HG02798 (cell line): Measurements from ENCODE around the gene VAV3.
"Not testable (repeated sequence)": the region's sequence is repeated elsewhere in the genome, so short reads cannot be mapped to it uniquely, and the experiment has no call there.

Experiments
- ATAC-seq: cut with Tn5 transposase; IDR thresholded peaks from one replicate; pipeline ENCODE4 v1.9.1; 2021; ENCODE audit warnings: mild to moderate bottlenecking; ENCODE audit not compliant: unreplicated experiment, poor library complexity

VAV3 gene

DNA sequence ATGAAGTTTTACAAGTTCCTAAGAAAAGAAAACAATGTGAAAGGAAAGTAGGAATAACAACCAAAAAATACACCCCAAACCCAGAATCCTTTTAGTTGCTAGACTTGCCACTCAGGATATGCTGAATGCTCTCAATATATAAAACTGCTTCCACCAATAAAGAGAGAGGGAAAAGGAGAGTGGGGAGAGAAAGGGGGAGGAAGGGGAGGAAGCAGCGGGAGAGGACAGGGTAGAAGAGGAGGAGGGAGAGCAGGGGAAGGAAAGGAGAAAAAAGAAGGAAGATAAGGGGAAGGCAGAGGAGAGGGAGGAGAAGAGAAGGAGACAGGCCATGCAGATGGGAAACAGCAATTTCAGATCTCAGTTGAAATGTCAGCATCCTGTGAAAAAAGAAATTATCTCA lies 198.4 kb downstream of the VAV3 start:
- ATAC-seq = no peak

DNA sequence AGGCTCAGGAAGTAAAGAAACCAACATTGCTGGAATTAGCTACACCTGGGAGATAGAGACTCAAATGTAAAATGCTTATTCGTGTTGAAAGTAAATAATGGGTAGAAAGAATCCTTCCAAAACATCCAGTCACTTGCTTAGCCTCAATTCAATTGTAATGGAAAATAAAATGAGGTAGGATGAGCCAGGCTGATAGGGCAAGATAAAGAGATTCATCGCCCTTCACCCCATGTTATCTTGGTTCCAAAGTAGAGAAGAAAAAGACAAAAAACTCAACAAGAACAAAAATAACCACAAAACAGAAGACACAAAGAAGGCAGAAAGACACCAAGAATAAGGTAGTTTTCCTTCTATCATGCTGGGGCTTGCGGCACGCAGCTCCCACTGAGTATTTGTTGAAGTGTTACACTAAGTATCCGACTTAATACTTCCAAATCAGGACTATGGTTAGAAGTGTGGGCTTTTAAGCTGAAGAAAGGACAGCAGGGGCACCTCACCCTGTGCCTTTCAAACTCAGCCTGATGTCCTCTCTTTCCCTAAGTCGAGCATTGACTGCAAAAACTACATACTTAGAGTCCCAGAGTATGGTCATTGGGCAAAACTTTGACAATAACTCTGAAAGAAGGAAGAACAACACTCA lies 202.1 kb downstream of the VAV3 start:
- ATAC-seq = no peak

- no peak for ATAC-seq
Observed at GRCh38 chr1:107760065-107760464, 204.9 kb downstream of the VAV3 start.

- ATAC-seq = peak; percentile 53
Observed at GRCh38 chr1:107750364-107750959, 214.5 kb downstream of the VAV3 start.

DNA sequence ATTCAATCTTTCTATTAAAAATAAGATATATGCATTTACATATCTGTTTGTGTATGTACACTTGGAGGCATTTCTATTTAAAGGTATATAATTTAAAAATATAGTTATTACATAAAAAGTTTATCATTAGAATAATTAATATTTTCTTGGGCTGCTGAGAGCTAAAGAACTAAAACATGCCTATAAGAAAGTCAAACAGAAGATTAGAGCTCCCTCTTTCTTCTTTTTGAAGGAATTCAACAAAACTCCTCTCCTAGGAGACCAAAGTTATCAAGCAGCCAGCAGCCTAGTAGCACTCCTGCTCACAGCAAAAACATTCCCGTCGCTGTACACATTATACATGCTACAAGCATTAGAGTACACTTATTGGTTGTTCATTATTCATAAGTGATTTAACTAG lies 216.4 kb downstream of the VAV3 start:
- ATAC-seq = no peak

DNA sequence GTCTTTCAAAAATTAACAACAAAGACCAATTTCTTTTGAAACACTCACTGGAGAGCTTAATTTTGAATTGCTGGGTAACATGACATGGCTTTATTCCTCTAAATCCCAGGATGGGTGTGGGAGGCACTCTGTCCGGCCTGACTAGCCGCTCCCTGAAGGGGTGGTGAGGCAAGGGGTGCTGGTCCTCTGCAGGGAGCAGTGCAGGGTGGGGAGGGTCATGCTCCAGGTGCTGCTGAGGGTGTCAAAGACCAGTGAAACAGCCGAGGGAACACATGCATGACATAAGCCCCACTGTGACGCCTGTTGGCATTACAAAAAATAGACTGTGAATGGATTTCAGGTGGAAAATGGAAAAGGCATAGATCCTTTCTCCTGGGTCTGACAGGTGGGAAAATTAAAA lies 223.7 kb downstream of the VAV3 start:
- no peak for ATAC-seq

GRCh38 chr1:107740579-107740978 lies 224.4 kb downstream of the VAV3 start:
- no peak for ATAC-seq

DNA sequence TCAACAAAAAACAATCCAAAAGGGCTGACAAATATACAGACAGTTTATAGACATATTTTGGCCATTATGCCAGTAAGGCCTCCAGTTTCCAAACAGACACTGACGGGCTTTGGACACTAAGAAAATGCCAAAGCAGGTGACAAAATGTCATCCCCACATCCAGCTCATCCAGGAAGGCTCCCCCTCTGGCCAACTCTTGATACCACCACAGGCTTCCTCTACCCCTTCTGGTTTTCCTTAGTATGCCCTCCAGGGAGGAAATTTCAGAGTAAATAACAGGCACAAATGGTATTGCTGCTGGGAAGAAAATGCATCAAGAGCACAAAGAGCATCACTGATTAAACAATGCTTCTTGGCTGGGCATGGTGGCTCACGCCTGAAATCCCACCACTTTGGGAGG lies 225.3 kb downstream of the VAV3 start:
- no peak for ATAC-seq

DNA sequence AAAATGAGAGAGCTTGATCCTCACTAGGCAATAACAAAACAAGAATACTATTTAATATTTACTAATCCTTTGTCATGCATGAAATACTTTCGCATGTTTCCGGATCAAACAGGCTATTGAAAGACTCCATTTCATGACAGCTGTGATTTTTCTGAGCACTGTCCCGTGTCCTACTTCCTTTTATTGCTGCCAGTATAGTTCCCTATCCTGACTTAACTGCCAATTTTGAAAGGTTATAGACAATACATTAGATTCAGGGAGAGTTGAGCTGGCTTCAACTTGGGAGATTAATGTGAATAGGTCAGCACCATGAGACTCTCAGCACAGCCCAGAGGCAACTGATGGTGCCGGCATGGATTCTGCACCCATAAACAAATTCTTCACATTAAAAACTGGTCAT lies 225.8 kb downstream of the VAV3 start:
- ATAC-seq = no peak

- not testable (repeated sequence) for ATAC-seq
Observed at GRCh38 chr1:107733401-107733800, 231.6 kb downstream of the VAV3 start.

GRCh38 chr1:107727866-107728265 lies 237.1 kb downstream of the VAV3 start:
- ATAC-seq = no peak

GRCh38 chr1:107726860-107727259 lies 238.1 kb downstream of the VAV3 start:
- no peak for ATAC-seq

DNA sequence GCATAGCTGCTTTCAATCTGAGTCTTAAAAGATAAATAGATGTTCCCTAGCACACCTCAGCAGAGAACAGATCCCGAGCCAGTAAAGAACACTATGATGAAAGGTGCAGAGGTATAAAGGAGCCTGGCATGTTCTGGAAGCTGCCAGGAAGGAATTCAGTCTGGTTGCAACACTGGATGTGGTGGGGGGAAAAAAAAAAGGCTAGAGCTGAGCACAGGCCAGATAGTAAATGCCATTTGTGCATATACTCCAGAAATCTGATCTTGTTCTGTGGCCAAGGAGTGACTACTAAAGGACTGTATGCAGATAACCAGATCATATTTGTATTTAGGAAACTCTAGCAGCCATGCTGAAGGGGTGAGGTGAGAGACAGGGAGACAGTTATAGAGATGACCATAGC lies 240.3 kb downstream of the VAV3 start:
- ATAC-seq = no peak

DNA sequence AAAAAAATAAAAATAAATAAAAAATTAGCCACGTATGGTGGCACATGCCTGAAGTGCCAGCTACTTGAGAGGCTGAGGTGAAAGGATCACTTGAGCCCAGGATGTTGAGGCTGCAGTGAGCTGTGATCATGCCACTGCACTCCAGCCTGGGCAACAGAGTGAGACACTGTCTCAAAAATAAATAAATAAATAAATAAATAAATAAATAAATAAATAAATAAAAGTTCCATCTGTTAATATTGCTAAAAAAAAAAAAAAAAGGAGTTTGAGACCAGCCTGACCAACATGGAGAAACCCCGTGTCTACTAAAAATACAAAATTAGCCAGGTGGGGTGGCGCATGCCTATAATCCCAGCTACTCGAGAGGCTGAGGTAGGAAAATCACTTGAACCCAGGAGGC lies 244.8 kb downstream of the VAV3 start:
- not testable (repeated sequence) for ATAC-seq

DNA sequence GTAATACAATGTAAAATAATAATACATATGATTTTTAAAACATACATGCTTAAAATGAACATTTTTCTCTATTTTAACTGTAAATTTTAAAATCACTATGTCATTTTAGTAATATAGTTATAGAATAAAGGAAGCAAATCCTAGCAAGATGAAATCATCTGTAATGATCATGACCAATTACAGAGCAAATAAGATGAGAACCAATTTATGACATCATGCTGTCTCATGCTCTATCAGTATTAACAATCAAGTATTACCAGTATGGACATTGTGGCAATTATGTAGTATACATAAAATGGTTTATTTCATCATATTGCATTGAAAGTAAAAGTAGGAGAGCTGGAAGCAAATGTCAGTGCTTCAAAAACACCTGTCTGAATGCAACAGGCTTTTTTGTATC lies 255.0 kb downstream of the VAV3 start:
- no peak for ATAC-seq

- no peak for ATAC-seq
Observed at GRCh38 chr1:107707111-107707510, 257.9 kb downstream of the VAV3 start.

- ATAC-seq = no peak
Observed at GRCh38 chr1:107706182-107706581, 258.8 kb downstream of the VAV3 start.

GRCh38 chr1:107704911-107705310 lies 260.1 kb downstream of the VAV3 start:
- ATAC-seq = no peak

- no peak for ATAC-seq
Observed at GRCh38 chr1:107702946-107703571, 261.9 kb downstream of the VAV3 start.

DNA sequence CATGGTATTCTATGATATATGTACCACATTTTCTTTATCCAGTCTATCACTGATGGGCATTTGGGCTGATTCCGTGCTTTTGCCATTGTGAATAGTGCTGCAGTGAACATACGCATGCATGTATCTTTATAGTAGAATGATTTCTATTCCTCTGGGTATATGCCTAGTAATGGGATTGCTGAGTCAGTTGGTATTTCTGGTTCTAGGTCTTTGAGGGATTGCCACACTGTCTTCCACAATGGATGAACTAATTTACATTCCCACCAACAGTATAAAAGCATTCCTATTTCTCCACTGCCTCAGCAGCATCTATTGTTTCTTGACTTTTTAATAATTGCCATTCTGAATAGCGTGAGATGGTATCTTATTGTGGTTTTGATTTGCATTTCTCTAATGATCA lies 264.3 kb downstream of the VAV3 start:
- ATAC-seq = not testable (repeated sequence)

DNA sequence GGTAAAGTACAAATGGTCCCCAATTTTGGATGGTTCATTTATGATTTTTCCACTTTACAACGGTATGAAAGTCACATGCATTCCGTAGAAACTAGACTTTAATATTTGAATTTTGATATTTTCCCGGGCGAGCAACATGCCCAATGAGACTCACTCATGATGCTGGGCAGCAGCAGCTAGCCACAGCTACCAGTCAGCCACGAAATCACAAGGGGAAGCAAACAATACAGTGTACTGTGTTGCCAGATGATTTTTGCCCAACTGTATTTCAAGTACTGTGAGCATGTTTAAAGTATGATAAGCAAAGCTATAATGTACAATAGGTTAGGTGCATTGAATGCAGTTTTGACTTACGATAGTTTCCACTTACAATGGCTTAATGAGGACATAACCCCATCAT lies 266.8 kb downstream of the VAV3 start:
- ATAC-seq = no peak

DNA sequence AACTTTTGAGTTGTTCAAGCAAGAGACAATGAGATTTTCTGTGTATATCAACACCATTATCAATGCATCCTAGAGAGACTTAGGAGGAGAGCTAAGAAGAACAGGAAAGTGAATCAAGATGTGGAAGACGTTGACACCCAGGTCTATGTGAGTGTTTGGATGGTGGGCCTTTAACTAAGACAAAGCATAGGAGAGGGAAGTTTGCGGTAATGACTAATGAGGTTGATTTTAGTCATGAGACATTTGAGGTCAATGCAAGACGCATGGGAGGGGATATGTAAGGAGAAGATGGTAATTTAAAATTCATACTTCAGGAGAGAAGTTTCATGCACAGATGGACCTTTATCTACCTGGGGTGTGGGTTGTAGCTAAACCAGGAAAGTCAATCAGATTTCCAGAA lies 269.6 kb downstream of the VAV3 start:
- ATAC-seq = no peak
